GM10248 (cell line): Measurements from ENCODE around the gene MEF2C.

Experiments used
- CTCF ChIA-PET: fragments of 300-600 bp; sonication (Branson Sonifier 250); formaldehyde crosslinking; extraction: SDS; loops from one replicate; lab custom pipeline; 2021; ENCODE audit warnings: antibody characterized with exemption; lab: Yijun Ruan, JAX
- POLR2A ChIA-PET: fragments of 350-650 bp; sonication (Branson Sonifier 250); formaldehyde crosslinking; extraction: SDS; loops from one replicate; lab custom pipeline; 2020; ENCODE audit warnings: antibody characterized with exemption; lab: Yijun Ruan, JAX
- DNase-seq: peaks from one replicate; pipeline ENCODE4 v3.0.0; 2012; ENCODE audit errors: extremely low spot score
- CTCF ChIP-seq: IDR thresholded peaks from 2 replicates; pipeline ENCODE4 v1.5.1; 2012; ENCODE audit warnings: mild to moderate bottlenecking, low read depth; ENCODE audit errors: extremely low read depth, missing control alignments, control extremely low read depth

Gene MEF2C

GRCh38 chr5:88724201-88724600, 158.8 kb downstream of the MEF2C start:
- no peak for DNase-seq
- POLR2A ChIA-PET: no interaction called here
- CTCF ChIA-PET: interaction anchor here (1.2 to 2.8 kb wide), 4 partner anchors 31 to 943 kb away, joined by 3 to 9 read pairs (median 4); no protein-coding TSS in a partner anchor
- no peak for TF ChIP-seq CTCF

GRCh38 chr5:88722546-88723073, 160.4 kb downstream of the MEF2C start:
- TF ChIP-seq CTCF: no peak
- ChIA-PET POLR2A (no interaction called here), CTCF (interaction anchor here (1.2 to 2.1 kb wide), 4 partner anchors 12 to 942 kb away, joined by 4 to 7 read pairs (median 4); no protein-coding TSS in a partner anchor)
- DNase-seq: no peak

GRCh38 chr5:88719434-88719833, 163.6 kb downstream of the MEF2C start:
- CTCF ChIA-PET: no interaction called here
- POLR2A ChIA-PET: no interaction called here
- DNase-seq: no peak
- TF ChIP-seq CTCF: no peak

- DNase-seq: no peak
- ChIA-PET CTCF (interaction anchor here (1.2 to 1.4 kb wide), 2 partner anchors 28 to 937 kb away, joined by 3 read pairs; no protein-coding TSS in a partner anchor), POLR2A (no interaction called here)
- no peak for TF ChIP-seq CTCF
Observed at GRCh38 chr5:88718736-88719135, 164.2 kb downstream of the MEF2C start.

GRCh38 chr5:88716101-88716500, 166.9 kb downstream of the MEF2C start:
- no peak for DNase-seq
- CTCF ChIA-PET: interaction anchor here (3.5 kb wide), 1 partner anchor 12 kb away, joined by 31 read pairs; no protein-coding TSS in a partner anchor
- no peak for TF ChIP-seq CTCF
- POLR2A ChIA-PET: no interaction called here

- ChIA-PET CTCF (interaction anchor here (0.7 to 3.5 kb wide), 2 partner anchors 13 to 25 kb away, joined by 4 to 31 read pairs; no protein-coding TSS in a partner anchor), POLR2A (no interaction called here)
- no peak for TF ChIP-seq CTCF
- no peak for DNase-seq
Observed at GRCh38 chr5:88715503-88715902, 167.5 kb downstream of the MEF2C start.
